GM21529 (cell line): ENCODE results near the gene MGAT5.

Experiments
- ATAC-seq: cut with Tn5 transposase; IDR thresholded peaks from one replicate; pipeline ENCODE4 v1.9.1; 2021; ENCODE audit not compliant: unreplicated experiment

MGAT5 gene

DNA sequence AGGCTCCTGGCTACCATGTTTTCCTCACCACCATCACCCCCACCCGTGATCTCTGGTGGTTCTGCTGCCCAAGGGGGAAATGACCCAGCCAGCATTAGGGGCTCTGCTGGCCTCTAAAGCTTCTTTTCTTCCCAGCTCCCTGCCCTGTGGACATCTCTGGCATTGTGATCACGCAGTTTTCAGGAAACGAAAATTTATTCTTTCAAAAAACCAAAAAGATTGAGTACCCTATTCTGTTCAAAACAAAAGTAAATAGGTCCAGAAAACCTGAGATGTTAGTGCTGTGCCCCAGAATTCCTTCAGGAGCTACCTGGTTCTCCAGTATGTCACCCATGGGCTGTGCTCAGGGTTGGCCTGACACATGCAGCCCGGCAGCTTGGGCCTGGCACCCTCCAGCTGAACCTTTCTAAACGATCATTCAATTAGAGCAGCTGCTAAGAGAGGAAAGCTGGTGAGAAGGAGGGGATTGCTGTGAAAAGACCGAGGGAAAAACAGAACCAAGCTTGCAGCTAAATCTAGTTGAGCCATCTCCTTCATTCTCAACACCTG is 157.5 kb downstream of the MGAT5 start:
- no peak for ATAC-seq

DNA sequence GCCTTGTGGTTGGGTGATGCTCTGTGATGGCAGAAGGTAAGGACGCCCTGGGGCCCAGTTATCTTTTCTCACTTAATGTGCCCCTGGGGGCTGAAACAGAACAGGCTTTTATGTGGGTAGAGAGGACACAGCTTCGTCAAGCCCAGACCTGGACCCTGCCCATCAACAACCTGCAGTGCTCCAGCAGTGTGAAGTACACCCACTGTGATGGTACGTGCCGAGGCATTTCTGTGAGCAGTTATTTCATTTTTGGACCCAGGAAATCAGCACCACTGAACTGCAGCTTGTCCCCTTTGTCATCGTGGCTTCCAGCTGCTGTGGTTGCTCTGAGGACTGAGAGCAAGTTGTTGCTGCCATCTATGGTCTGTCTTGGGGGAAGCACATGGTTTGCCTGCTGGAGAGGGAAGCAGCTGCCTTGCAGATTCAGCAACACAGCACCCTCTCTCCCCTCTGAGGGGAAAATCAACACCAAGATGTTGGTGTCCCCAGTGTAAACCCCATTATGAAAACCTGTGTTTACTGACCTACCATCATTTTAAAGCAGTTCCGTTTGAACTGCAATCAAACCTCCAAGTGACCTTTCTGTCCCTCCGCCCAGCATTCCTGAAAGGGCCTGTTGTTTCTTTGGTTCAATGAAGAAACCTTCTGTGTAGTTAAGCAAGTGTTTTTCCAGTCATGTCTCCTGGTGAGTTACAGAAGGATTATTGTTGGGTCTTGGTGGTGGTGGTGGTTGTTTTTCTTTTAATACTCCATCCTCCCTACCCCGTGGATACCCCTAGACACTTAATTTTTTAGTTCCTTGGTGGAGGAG is 158.2 kb downstream of the MGAT5 start:
- peak; percentile 94 for ATAC-seq

DNA sequence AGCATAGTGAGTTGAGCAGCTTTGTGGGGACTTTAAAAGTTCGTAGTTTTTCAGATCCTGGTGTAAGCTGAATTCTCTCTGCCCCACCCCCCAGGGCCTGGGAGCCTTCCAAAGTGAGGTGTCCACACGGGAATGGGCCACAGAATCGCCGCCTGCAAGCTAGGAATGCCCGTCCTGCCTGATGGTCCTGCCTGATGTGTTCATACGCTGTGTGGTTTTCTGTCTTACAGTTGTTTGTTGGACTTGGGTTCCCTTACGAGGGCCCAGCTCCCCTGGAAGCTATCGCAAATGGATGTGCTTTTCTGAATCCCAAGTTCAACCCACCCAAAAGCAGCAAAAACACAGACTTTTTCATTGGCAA is 158.7 kb downstream of the MGAT5 start:
- no peak for ATAC-seq

DNA sequence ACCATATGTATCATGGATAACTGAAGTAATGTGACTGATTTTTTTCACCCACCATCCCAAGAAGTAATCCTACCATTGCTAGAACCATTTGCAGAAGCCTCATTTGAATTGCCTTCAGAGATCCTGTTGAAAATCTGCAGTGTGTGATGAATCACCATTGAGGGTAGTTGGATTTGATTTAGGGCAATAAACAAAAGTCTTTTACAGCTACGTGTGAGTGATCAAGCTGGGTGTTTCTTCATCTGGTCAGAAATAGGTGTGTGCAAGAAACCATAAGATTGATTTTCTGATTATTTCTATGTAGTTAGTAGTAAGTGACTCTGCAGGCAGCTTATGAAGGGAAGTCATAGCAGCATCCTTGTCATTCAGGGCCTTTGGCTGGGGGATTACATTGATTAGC is 159.6 kb downstream of the MGAT5 start:
- no peak for ATAC-seq

DNA sequence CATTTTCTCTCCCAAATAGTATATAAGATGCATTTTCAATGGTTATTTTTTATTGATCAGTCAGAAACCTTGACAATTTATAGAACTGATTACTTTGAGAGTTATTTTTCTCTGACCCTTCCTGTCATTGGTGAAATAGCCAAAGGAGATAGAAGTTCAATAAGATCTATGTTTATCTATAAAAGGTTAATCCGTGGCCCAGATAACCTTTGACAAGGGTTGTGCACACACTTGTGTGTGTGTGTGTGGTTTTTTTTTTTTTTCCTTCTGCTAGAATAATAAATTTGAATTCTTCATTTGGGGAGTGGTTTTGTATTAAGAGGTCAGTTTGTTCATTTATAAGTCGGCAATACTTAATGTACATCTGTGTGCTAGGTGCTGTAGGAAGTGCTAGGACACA is 160.0 kb downstream of the MGAT5 start:
- no peak for ATAC-seq

DNA sequence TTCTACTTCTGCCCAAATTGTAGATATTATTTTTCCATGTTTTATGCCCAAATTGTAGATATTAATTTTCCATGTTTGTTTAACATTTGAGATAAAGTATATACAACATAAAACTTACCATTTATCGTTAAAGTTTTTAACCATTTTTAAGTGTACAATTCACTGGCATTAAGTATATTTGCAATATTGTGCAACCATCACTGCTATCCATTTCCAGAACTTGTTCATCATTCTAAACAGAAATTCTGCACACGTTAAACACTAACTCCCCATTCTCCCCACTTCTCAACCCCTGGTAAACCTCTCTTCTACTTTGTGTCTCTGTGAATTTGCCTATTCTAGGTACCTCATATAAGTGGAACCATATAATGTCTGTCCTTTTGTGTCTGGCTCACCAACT is 162.1 kb downstream of the MGAT5 start:
- no peak for ATAC-seq

DNA sequence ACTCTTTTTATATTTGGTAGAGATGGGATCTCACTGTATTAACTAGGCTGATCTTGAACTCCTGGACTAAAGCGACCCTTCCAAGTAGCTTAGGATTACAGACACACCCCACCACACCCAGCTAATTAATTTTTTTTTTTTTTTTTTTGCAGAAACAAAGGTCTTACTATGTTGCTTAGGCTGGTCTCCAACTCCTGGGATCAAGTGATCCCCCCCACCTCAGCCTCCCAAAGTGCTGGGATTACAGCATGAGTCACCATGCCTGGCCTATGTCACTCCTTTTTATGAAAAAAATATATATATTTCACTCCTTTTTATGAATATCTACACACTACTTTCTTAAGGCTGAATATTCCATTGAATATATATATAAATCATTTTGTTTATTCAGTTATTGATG is 162.8 kb downstream of the MGAT5 start:
- no peak for ATAC-seq

DNA sequence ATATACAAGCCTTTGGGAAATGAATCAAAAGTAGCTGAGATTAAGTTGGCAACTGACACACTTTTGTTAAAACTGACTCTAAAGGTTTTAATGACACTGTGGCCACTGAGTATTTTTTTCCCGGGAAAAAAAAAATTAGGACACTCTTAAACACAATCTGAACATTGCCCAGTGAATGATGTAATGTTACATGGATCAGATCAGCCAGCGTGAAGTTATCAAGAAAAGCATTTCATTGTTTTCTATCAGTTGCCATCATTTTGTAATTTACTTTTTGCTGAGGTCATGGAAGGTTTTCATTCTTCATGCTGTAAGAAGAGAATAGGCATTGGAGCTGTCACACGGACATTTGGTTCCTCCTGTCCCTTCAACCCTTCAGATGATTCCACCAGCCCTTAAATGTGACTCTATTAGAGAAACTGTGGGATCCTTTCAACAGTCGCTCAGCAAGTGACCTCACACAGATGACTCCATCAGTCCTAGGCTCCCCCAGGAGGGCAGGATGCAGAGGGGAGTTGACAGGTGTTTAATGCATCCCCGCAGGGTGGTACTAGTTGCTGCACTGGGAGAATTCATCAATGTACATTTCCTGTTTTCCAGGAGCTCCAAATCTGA is 164.2 kb downstream of the MGAT5 start:
- no peak for ATAC-seq

DNA sequence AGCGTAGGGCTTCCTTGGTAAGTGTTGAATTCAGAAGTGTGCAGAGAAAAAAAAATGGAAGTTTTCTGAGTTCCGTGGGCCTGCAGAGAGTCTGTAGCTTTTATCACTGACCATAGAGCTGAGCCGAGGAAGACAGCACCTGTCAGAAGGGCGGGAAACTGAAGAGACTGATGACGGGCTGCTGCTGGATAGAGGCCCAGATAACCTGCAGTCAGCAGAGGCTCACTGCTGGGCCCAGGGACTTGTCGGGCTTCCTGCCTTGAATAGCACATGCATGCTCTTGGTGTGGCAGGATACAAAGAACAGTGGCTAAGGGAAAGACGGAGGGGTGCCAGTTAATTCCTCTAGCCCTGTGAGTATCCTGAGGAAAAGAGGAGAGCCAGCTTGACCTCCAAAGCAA is 166.4 kb downstream of the MGAT5 start:
- ATAC-seq, result no peak

DNA sequence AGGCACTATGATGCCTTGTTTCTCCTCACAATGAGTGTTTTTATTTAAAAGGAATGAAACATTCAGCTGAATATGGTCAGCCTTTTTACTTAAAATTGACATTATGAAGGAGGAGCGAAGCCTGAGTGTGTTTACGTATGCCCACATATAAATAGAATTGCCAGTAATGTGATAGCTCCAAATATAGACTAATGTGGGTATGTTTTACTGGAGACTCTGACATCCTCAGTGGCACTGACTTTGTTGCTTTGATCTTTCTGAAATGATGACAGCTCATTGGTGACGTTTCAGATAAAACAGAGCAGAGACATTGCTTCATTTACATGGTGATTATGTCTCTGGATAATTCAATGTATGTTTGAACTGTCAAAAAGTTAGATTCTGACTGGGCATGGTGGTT is 167.0 kb downstream of the MGAT5 start:
- ATAC-seq, result no peak

DNA sequence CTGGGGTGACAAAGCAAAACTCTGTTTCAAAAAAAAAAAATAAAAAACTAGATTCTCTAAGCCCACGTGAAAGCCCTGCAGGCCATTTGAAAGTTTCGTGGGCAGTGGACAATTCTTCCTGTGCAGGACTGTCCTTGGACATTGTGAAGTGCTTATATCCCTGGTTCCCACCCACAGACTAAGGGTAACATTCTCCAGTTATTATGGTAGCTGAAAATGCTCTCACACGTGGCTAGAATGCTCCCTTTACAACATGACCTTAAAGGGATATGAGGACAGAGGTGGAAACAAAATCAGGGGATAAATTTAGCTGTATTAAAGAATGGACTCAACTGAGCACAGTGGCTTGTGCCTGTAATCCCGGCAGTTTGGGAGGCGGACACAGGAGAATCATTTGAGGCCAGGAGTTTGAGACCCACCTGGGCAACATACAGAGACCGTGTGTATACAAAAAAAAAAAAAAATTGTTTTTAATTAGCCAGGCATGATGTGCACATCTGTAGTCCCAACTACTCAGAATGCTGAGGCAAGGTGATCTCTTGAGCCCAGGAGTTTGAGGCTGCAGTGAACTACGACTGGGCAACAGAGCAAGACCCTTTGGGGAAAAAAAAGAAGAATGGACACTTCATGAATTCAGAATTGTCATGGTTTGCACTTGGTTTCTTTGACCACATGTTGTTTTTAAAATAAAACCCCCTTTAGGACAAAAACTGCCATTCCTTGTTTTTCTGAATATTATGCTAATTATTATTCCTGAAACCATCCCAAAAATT is 167.9 kb downstream of the MGAT5 start:
- no peak for ATAC-seq

DNA sequence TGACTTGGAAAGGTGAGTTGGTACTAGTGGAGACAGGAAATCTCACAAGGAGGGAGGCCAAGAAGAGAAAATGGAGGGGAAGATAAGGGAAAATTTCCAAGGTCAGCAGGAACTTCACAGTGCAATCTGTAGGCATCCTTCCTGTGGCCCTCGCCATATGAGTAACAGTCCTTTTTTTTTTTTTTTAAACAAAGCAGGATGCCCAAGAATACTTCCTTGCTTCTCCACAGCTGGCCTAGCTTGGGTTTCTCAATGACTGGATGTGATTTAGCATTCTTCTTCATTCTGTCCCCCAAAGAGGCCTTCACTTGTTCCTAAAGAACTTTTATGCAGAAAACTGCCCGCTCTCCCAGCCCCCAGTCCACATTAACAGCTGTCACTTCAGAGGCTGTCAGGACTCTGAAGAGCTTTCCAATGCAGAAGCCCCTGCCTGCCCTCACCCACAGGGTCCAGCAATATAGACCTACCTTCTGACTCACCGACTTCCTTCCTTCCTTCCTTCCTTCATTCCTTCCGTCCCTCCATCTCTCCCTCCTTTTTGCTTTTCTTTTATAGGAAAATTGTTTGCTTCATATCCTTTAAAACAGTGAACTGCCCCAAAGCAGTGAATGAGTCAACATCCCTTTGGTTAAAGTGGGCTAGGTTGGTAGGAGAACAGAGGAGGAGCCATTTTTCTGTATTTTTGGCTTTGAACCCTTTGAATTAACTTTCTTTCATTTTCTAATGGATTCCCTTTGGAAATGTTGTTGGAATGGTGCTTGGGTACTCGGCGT is 172.0 kb downstream of the MGAT5 start:
- no peak for ATAC-seq

DNA sequence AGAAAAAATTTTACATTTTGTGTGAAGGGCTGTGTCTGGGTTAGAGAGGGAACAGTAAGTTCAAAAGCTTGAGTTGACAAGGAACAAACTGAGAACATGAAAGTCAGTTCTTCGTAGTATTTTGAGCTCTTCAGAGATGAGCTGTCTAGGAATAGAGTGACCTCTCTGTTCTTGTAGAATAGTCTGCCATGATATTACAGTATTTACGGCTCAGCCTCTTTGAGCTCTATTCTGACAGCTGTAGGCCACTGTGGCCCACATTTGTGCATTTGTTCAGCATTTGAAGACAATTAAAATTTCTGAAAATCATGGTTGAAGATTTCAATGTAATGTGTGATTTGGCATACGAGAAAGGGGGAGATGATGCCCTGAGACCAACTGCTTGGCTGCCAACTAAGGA is 172.8 kb downstream of the MGAT5 start:
- ATAC-seq, result no peak

DNA sequence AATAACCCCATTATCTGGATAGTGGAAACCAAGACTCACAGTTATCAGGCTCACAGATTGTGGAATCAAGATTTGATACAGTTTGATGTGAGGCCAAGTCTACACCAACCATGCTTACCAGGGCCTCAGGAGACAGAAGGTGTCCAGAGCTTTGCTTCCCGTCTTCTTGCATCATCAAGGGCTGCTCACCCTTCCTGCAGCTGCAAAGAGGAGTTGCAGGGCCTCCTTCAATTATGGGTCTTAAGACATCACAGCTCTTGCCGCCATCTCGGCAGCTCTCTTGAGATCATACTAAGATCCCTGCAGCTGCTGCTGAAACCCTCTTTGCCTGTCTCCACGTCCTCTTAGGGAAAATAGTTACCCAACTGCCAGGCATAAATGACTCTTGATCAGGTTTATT is 176.0 kb downstream of the MGAT5 start:
- ATAC-seq, result no peak

DNA sequence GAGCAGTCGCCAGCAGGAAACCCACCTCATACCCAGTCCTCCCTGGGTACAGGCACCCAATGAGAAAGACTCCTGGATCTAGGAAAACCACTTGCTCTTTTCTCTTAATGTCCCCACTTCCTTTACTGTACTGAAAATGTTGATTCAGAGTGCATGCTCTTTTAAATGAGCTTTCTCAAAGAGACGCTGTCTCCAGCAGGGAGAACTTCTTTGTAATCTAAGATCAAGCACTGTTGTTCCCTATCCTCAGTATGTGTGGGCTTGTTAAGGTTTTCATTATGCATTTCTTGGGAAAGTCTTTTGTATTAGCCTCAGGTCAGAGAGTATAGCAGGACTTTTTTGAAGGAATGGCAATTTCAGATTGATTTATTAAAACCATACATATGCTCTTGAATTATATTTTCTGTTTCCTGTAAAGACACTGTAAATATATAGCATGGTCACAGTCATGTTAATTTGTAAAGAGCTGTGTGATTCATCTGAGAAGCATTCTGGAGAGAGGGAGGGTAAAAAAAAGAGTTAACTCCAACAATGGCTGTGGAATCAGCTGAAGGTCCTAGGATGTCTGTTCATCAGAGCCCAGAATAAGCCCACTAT is 178.1 kb downstream of the MGAT5 start:
- ATAC-seq, result no peak

DNA sequence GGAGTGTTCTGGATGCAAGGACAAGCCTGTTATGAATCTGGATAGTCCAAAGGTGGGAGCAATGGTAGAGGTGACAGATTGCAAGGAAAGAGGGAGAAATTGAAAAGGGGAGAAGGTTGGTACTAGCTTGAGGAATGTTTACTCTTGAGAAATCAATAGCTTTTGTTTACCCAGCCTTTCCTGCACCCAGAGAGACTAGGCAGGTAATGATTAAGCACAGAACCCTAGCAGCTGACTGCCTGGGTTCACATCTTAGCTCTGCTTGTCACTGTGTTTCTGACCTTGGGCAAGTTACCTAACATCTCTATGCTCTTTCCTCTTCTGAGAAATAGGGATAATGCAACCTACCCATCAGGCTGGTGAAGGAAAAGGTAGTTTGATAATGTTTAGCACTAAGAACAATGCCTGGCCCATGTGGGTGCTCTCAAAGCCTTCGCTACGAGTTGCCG is 178.6 kb downstream of the MGAT5 start:
- ATAC-seq, result no peak

DNA sequence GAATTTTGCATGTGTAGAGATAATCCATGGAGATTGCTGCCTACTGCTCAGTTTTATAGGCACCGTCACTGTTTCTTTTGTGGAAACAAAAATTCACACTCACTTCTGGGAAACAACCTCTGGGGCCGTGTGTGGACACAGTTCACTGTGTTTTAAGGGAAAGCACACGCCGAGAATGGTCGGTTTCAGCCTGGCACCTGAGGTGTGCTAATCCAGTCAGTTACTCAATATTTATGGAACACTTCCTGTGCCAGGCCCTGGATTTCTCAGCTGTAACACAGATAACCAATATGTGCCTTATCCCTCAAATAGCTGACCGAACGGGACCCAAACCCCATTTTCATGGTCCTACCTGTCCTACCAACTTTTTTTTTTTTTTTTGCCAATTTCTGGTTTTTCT is 179.6 kb downstream of the MGAT5 start:
- no peak for ATAC-seq

DNA sequence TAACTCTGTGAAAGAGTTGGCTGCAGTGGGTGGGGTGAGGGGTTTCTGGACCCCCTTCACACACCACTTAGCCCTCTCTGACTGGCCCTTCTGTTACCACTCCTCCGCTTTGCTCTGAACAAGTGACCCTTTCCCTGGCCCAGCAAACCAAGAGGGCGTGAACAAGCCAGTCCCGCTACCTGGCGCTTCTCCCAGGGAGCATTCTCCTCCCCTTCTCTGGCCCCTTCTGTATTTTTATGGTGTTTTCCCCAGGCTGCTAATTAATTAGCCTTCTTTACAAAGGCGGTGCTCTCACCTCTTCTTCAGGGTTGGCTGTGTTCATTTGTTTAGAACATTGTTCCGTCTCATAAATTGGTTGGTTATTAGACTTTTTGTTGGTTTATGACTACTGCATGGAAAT is 180.1 kb downstream of the MGAT5 start:
- no peak for ATAC-seq

DNA sequence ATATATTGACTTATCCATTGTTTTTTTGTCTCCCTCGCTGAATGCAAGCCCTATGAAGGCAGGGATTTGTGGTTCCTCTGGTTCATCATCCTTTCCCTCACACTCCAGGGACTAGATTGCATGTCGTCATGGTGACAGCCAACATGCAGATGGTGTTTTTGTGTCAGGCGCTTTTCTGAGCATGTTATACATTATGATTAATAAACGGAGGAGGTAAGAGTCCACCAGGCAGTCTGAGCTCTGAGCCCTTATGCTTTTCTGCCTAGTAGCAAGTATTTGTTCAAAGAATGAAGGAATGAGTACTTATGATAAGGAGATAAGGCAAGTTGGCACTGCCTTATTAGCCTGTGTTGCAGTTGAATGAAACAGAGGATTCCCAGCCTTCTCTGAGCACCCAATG is 181.6 kb downstream of the MGAT5 start:
- no peak for ATAC-seq

DNA sequence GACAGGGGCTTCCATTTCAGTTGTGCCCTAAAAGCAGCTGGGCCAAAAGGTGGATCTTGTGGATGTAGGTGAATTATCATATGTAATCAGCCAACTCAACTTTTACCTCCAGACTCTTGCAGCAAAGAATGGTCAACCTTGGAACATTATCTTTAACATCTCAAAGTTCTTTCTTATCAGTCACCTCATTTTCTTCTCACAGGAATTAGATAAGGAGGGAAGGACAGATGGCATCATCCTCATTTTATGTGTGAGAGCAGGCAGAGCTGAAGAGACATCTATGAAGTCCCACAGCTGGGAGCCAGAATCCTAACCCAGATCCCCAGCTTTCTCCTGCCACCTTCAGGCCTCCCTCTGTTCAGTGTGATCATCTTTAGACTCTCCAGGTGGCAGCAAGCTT is 182.1 kb downstream of the MGAT5 start:
- no peak for ATAC-seq

DNA sequence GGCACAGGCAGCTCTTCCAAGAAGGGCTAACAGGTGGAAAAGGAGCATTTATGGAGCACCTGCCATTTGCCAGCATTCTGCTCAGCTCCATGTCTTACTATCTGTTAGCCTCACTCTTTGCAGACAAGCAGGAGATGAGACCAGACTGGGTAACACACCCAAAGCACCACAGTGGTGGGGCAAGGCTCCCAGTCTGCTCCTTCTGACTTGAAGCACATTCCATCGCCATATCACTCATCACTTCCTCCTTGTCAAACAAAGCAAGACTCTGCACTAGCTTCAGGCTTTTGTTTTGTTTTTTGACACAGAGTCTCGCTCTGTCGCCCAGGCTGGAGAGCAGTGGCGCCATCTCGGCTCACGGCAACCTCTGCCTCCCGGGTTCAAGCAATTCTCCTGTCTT is 182.8 kb downstream of the MGAT5 start:
- ATAC-seq, result no peak
